BLaER1 treated with 17β-estradiol and CSF1 and Interleukin-3, amounts not matched to agents 10 nM and 100 nM (cell line): ENCODE results near the gene PPP3CA.

Source experiments
- H3K27ac ChIP-seq, 11 experiments: shearing (Covaris generic); formaldehyde crosslinking; 2 replicates each; pipeline ENCODE4 v1.8.1; 2022
- H3K27me3 ChIP-seq, 11 experiments: shearing (Covaris generic); formaldehyde crosslinking; 2 replicates each; pipeline ENCODE4 v1.8.1; 2022
- H3K36me3 ChIP-seq, 11 experiments: shearing (Covaris generic); formaldehyde crosslinking; 2 replicates each; pipeline ENCODE4 v1.8.1; 2022
- H3K4me1 ChIP-seq, 10 experiments: shearing (Covaris generic); formaldehyde crosslinking; 2 replicates each; pipeline ENCODE4 v1.8.1; 2022
- H3K4me2 ChIP-seq, 11 experiments: shearing (Covaris generic); formaldehyde crosslinking; 2 replicates each; pipeline ENCODE4 v1.8.1; 2022
- H3K4me3 ChIP-seq, 10 experiments: shearing (Covaris generic); formaldehyde crosslinking; 2 replicates each; pipeline ENCODE4 v1.8.1; 2022
- H3K9ac ChIP-seq, 11 experiments: shearing (Covaris generic); formaldehyde crosslinking; 2 replicates each; pipeline ENCODE4 v1.8.1; 2022
- H3K9me3 ChIP-seq, 11 experiments: shearing (Covaris generic); formaldehyde crosslinking; replicated peaks in 1 of 11; 2 replicates each; pipeline ENCODE4 v1.8.1; 2022
- H4K20me1 ChIP-seq, 11 experiments: shearing (Covaris generic); formaldehyde crosslinking; 2 replicates each; pipeline ENCODE4 v1.8.1; 2022
- Cebpa-rat ChIP-seq, 11 experiments: shearing (Covaris generic); IDR thresholded peaks; 2 replicates each; pipeline ENCODE4 v1.8.1; 2022

Gene PPP3CA

GRCh38 chr4:101158134-101158482, 189.2 kb downstream of the PPP3CA start:
- H3K4me1 ChIP-seq, result peaks cover 0 to 23% (median 8%) of the 10 kb centered on the region in 10 experiments; a peak in 14 of 20 replicates

DNA sequence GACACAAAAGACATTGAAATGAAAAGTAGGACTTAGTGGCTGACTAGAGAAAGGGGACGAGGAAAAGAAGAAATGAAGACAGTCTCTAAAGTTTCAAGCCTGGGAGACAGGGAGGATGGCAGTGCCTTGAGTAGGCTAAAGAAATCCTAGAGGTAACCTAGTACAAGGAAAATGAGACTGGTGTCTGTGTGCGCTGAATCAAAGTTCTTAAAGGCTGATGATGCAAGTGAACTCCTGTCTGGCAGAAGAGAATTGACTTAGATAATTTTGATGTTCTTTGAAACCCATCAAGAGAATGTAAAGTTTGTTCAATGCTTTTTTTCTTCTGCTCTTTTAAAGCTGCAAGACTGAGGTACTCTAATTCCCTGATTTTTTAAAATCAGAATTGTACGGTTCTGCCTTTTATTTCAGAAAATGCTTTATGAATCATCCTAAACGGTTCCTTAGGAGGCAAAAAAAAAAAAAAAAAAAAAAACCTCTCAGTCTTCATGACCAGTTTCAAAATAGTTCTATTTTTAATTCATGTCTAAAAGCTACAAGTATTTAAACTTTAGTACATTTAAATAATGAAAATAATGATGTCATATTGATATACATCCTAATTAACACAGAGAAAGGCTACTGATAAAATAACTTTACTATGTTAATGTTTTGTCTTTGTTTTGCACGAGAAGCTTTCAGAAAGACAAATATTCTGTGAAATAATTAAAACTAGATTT, 189.8 kb downstream of the PPP3CA start:
- TF ChIP-seq Cebpa-rat (IDR thresholded peaks at IDR 0.05), result no peak
- no peaks in the 10 kb centered on the region for H3K9me3 ChIP-seq
- H3K9ac ChIP-seq, result no peak overlapping the region
- H3K27me3 ChIP-seq, result no peaks in the 10 kb centered on the region
- no peak overlapping the region for H3K27ac ChIP-seq
- H4K20me1 ChIP-seq, result peaks cover 0 to 61% (median 0%) of the 10 kb centered on the region in 11 experiments; a peak in 6 of 22 replicates
- H3K4me3 ChIP-seq, result no peak overlapping the region
- H3K4me1 ChIP-seq, result peaks cover 0 to 18% (median 8%) of the 10 kb centered on the region in 10 experiments; a peak in 14 of 20 replicates
- H3K4me2 ChIP-seq, result no peak overlapping the region
- peaks cover 0 to 7% (median 0%) of the 10 kb centered on the region in 11 experiments; a peak in 3 of 22 replicates for H3K36me3 ChIP-seq

More at GRCh38 chr4:101158134-101158482, 189.2 kb downstream of the PPP3CA start:
- Histone ChIP-seq H3K4me3 (no peak overlapping the region), H3K36me3 (peaks cover 0 to 7% (median 0%) of the 10 kb centered on the region in 11 experiments; a peak in 4 of 22 replicates), H3K9me3 (no peaks in the 10 kb centered on the region), H3K4me2 (no peak overlapping the region), H3K9ac (0 out of 22 replicates have a peak overlapping the region, but pooled peaks of 1 of the 11 experiments have one; percentile 47), H3K27ac (no peak overlapping the region), H3K27me3 (no peaks in the 10 kb centered on the region), H4K20me1 (peaks cover 0 to 61% (median 0%) of the 10 kb centered on the region in 11 experiments; a peak in 5 of 22 replicates)
- no peak for TF ChIP-seq Cebpa-rat (IDR thresholded peaks at IDR 0.05)

GRCh38 chr4:101156619-101157310, 190.6 kb downstream of the PPP3CA start:
- Histone ChIP-seq H3K36me3 (peaks cover 0 to 5% (median 0%) of the 10 kb centered on the region in 11 experiments; a peak in 3 of 22 replicates), H3K27ac (no peak overlapping the region), H3K4me2 (peak overlapping the region in 1 of 11 experiments; percentile 30; a peak in 2 of 22 replicates), H3K27me3 (no peaks in the 10 kb centered on the region), H3K9ac (no peak overlapping the region), H3K9me3 (no peaks in the 10 kb centered on the region), H4K20me1 (peaks cover 0 to 60% (median 0%) of the 10 kb centered on the region in 11 experiments; a peak in 6 of 22 replicates), H3K4me3 (no peak overlapping the region), H3K4me1 (peaks cover 0 to 16% (median 8%) of the 10 kb centered on the region in 10 experiments; a peak in 13 of 20 replicates)
- TF ChIP-seq Cebpa-rat (IDR thresholded peaks at IDR 0.05), result no peak

DNA sequence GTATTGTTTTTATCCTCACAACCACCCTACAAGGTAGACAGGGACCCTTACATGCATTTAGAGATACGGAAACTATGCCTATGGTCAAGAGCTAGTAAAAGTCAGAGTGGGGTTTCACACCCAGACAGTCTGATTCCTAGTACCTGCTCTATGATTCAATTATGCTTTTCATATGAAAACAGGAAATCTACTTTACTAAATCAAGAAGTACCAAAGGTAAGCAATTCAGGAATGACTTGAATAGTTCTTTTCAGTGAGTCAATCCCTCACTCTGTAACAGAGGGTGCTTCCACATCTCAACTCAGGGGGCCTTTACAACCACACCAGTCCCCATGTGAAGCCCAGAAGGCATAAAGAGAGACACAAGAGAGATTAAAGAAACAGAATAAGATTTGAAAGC, 191.4 kb downstream of the PPP3CA start:
- no peak overlapping the region for H3K4me2 ChIP-seq
- no peaks in the 10 kb centered on the region for H3K27me3 ChIP-seq
- no peak for TF ChIP-seq Cebpa-rat (IDR thresholded peaks at IDR 0.05)
- no peak overlapping the region for H3K9ac ChIP-seq
- H3K4me3 ChIP-seq, result no peak overlapping the region
- H3K4me1 ChIP-seq, result peaks cover 0 to 16% (median 8%) of the 10 kb centered on the region in 10 experiments; a peak in 13 of 20 replicates
- no peak overlapping the region for H3K27ac ChIP-seq
- H3K9me3 ChIP-seq, result no peaks in the 10 kb centered on the region
- peaks cover 0 to 56% (median 0%) of the 10 kb centered on the region in 11 experiments; a peak in 6 of 22 replicates for H4K20me1 ChIP-seq
- H3K36me3 ChIP-seq, result peaks cover 0 to 5% (median 0%) of the 10 kb centered on the region in 11 experiments; a peak in 2 of 22 replicates

- Histone ChIP-seq H3K4me3 (no peak overlapping the region), H3K36me3 (peaks cover 0 to 5% (median 0%) of the 10 kb centered on the region in 11 experiments; a peak in 2 of 22 replicates), H3K9ac (no peak overlapping the region), H3K27me3 (no peaks in the 10 kb centered on the region), H3K4me1 (peaks cover 0 to 16% (median 8%) of the 10 kb centered on the region in 10 experiments; a peak in 13 of 20 replicates), H3K9me3 (no peaks in the 10 kb centered on the region), H4K20me1 (peaks cover 0 to 53% (median 0%) of the 10 kb centered on the region in 11 experiments; a peak in 6 of 22 replicates), H3K4me2 (no peak overlapping the region), H3K27ac (no peak overlapping the region)
- no peak for TF ChIP-seq Cebpa-rat (IDR thresholded peaks at IDR 0.05)
These were observed 192.0 kb downstream of the PPP3CA start for GRCh38 chr4:101155368-101155767.

DNA sequence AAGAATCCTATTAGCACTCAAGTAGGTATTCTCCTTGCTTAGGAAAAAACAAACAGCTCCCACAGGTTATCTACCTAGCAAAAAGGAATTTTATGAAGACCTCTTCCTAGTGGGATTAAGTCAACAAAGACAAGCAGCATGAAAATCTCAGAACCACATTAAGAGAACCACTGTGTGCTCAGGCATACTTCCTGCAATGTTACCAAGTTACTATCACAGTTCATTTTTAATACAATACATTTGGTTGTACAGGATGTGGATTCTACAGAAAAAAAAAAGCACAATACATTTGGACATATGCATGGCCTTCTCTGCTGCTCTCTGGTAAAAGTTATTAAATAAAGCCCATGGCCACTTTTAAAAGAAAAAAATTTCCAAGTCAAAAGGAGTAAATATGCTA, 193.7 kb downstream of the PPP3CA start:
- no peak for TF ChIP-seq Cebpa-rat (IDR thresholded peaks at IDR 0.05)
- Histone ChIP-seq H3K27ac (no peak overlapping the region), H3K27me3 (no peaks in the 10 kb centered on the region), H4K20me1 (peaks cover 0 to 55% (median 0%) of the 10 kb centered on the region in 11 experiments; a peak in 5 of 22 replicates), H3K4me3 (no peak overlapping the region), H3K36me3 (peaks cover 0 to 4% (median 0%) of the 10 kb centered on the region in 11 experiments; a peak in 1 of 22 replicates), H3K9ac (no peak overlapping the region), H3K4me2 (peak overlapping the region in 3 of 11 experiments; percentile 8 to 37 (median 8); a peak in 4 of 22 replicates), H3K9me3 (no peaks in the 10 kb centered on the region), H3K4me1 (peaks cover 0 to 16% (median 8%) of the 10 kb centered on the region in 10 experiments; a peak in 13 of 20 replicates)

DNA sequence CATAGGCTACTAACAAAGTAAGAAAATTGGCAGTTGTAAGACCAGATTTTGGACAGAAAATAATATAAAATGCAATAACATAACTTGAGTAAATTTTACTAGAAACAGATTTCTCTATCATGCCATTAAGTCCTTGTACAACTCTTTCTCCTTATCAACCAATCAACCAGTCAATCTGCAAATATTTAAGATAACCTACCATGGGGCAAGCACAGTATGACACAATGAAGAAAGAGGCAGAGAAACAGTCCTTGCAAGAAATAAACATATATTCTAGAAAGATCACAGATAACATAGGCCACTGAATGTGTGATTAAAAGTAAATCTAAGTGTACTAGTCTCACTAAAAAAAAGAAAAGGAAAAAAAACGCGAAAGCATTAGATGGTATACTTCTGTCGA, 194.8 kb downstream of the PPP3CA start:
- no peaks in the 10 kb centered on the region for H3K27me3 ChIP-seq
- peaks cover 0 to 64% (median 0%) of the 10 kb centered on the region in 11 experiments; a peak in 6 of 22 replicates for H4K20me1 ChIP-seq
- H3K4me3 ChIP-seq, result no peak overlapping the region
- peaks cover 0 to 4% (median 0%) of the 10 kb centered on the region in 11 experiments; a peak in 1 of 22 replicates for H3K36me3 ChIP-seq
- no peak for TF ChIP-seq Cebpa-rat (IDR thresholded peaks at IDR 0.05)
- H3K9me3 ChIP-seq, result no peaks in the 10 kb centered on the region
- H3K27ac ChIP-seq, result no peak overlapping the region
- H3K9ac ChIP-seq, result no peak overlapping the region
- no peak overlapping the region for H3K4me2 ChIP-seq
- peaks cover 0 to 11% (median 8%) of the 10 kb centered on the region in 10 experiments; a peak in 13 of 20 replicates for H3K4me1 ChIP-seq

DNA sequence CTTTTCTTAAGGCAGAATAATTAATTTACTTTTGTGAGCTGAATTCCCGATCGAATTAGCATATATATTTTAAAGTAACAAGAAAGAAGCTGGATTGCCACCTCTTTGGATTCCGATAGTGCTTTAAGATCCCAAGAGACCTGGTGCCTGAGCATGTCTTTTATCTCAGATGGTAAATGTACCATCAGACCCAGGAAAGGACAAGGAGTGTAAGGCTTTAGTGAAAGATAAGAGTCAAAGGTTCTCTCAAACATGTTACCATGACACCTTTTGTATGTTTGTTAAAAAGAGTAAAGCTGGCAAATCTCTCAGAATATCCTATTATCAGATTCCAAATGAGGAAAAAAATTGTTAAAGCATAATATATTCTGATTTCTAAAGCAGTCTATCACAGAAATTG, 198.8 kb downstream of the PPP3CA start:
- H3K36me3 ChIP-seq, result no peaks in the 10 kb centered on the region
- peaks cover 0 to 78% (median 0%) of the 10 kb centered on the region in 11 experiments; a peak in 7 of 22 replicates for H4K20me1 ChIP-seq
- no peak overlapping the region for H3K9ac ChIP-seq
- no peaks in the 10 kb centered on the region for H3K27me3 ChIP-seq
- TF ChIP-seq Cebpa-rat (IDR thresholded peaks at IDR 0.05), result no peak
- no peak overlapping the region for H3K4me2 ChIP-seq
- peaks cover 0 to 11% (median under 1%) of the 10 kb centered on the region in 10 experiments; a peak in 11 of 20 replicates for H3K4me1 ChIP-seq
- H3K9me3 ChIP-seq, result no peaks in the 10 kb centered on the region
- no peak overlapping the region for H3K27ac ChIP-seq
- H3K4me3 ChIP-seq, result no peak overlapping the region

DNA sequence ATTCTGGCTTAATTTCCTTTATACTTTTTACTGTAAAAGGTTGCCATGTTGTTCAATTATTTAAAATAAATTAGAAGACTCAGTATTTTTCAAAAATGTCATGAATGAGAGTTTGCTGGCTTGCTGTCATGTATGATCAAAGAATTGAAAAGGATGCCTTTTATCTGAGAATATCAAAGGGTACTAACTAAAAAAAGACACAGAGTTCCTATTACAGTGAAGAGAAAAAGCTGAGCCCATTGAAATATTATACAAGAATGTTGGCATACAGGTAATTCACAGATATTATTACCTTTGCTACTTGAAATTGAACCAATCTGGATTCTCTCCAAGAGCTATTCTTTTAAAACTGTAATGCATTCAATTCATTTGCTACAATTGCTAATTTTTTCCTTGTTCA, 200.0 kb downstream of the PPP3CA start:
- no peak for TF ChIP-seq Cebpa-rat (IDR thresholded peaks at IDR 0.05)
- Histone ChIP-seq H3K9ac (no peak overlapping the region), H4K20me1 (peaks cover 0 to 78% (median 6%) of the 10 kb centered on the region in 11 experiments; a peak in 11 of 22 replicates)

More for the DNA sequence above, 200.0 kb downstream of the PPP3CA start:
- Histone ChIP-seq H3K9me3 (no peaks in the 10 kb centered on the region), H3K27me3 (0 out of 22 replicates have a peak, but pooled peaks cover 0 to 8% (median 0%) of the 10 kb centered on the region in 11 experiments), H3K4me1 (peaks cover 2 to 14% (median 8%) of the 10 kb centered on the region in 10 experiments), H3K36me3 (no peaks in the 10 kb centered on the region), H3K4me2 (no peak overlapping the region), H3K4me3 (no peak overlapping the region), H3K27ac (no peak overlapping the region)
